Activated CD4-positive, CD25-positive, alpha-beta regulatory T cell treated with anti-CD3 and anti-CD28 coated beads, Interleukin-2, amount 50 U/mL, for 24 hours (primary cell): Measurements from ENCODE around the gene ISLR.
A peak's percentile ranks its signal among the peaks of the same experiment; 100 is the strongest.

ENCODE experiments used
- ATAC-seq, 2 donors: fragments of 150-1000 bp; cut with Tn5 transposase; one replicate each; pipeline ENCODE4 v1.10.0; 2021; ENCODE audit warnings: mild to moderate bottlenecking in 1 of 2, moderate library complexity in 1 of 2

The ISLR gene

GRCh38 chr15:74174219-74174957, 878 bp downstream of the ISLR start:
- no peak for ATAC-seq

GRCh38 chr15:74174958-74175253, 1.4 kb downstream of the ISLR start:
- ATAC-seq = no peak

GRCh38 chr15:74175271-74176191, 2.0 kb downstream of the ISLR start:
- no peak for ATAC-seq

- no peak for ATAC-seq
Observed at GRCh38 chr15:74176262-74177214, 3.0 kb downstream of the ISLR start.

- ATAC-seq = no peak
Observed at GRCh38 chr15:74178326-74179100, 5.0 kb downstream of the ISLR start.

GRCh38 chr15:74179101-74179841, 5.8 kb downstream of the ISLR start:
- no peak for ATAC-seq

GRCh38 chr15:74179983-74180880, 6.7 kb downstream of the ISLR start:
- ATAC-seq = no peak

GRCh38 chr15:74180881-74181602, 7.5 kb downstream of the ISLR start:
- ATAC-seq = no peak

- no peak for ATAC-seq
Observed at GRCh38 chr15:74182131-74182530, 8.6 kb downstream of the ISLR start.

GRCh38 chr15:74184582-74185091, 11.1 kb downstream of the ISLR start:
- peak in 1 of 2 donors; percentile 25 for ATAC-seq

GRCh38 chr15:74185710-74186348, 12.3 kb downstream of the ISLR start:
- peak in 1 of 2 donors; percentile 48 for ATAC-seq

- ATAC-seq = no peak
Observed at GRCh38 chr15:74188216-74188615, 14.7 kb downstream of the ISLR start.

- ATAC-seq = no peak
Observed at GRCh38 chr15:74191798-74192197, 18.3 kb downstream of the ISLR start.

GRCh38 chr15:74192751-74193150, 19.2 kb downstream of the ISLR start:
- ATAC-seq = no peak

GRCh38 chr15:74193299-74193718, 19.8 kb downstream of the ISLR start:
- no peak for ATAC-seq

- no peak for ATAC-seq
Observed at GRCh38 chr15:74193905-74194304, 20.4 kb downstream of the ISLR start.

GRCh38 chr15:74194572-74195559, 21.4 kb downstream of the ISLR start:
- ATAC-seq = no peak
